Heart right ventricle (tissue), 16 donors: ENCODE data around the gene PTPRD. TPM values are rescaled to one million over a fixed set of nuclear protein-coding genes. Genes with fewer than 3 reads are reported as not detected.

ENCODE experiments used
- ATAC-seq, 8 donors: fragments of 200-7000 bp; cut with Tn5 transposase; one replicate each; pipeline ENCODE4 v1.9.1; 2020; ENCODE audit warnings: mild to moderate bottlenecking in 8 of 8, moderate library complexity in 8 of 8, moderate number of reproducible peaks in 1 of 8
- DNase-seq, 2 donors: peaks; one replicate each; pipeline ENCODE4 v3.0.0-alpha.2; 2020
- H3K27ac ChIP-seq, 10 donors: fragments of 200-600 bp; sonication (generic) in 2 of 10; one replicate each; pipeline versions ENCODE4 v1.5.0 to v1.8.0; 2020 to 2022; ENCODE audit warnings: mild to moderate bottlenecking in 3 of 10
- H3K27me3 ChIP-seq, 7 donors: fragments of 200-600 bp; one replicate each; pipeline ENCODE4 v1.8.0; 2021 to 2022; ENCODE audit warnings: mild to moderate bottlenecking in 2 of 7
- H3K36me3 ChIP-seq, 9 donors: fragments of 200-600 bp; sonication (generic) in 1 of 9; one replicate each; pipeline versions ENCODE4 v1.5.0 to v1.8.0; 2020 to 2022; ENCODE audit warnings: mild to moderate bottlenecking in 2 of 9
- H3K4me1 ChIP-seq, 9 donors: fragments of 200-600 bp; sonication (generic) in 1 of 9; one replicate each; pipeline versions ENCODE4 v1.5.0 to v1.8.0; 2020 to 2022; ENCODE audit warnings: mild to moderate bottlenecking in 4 of 9
- H3K4me3 ChIP-seq, 10 donors: fragments of 200-600 bp; sonication (generic) in 2 of 10; one replicate each; pipeline versions ENCODE4 v1.5.0 to v1.8.0; 2020 to 2022; ENCODE audit warnings: mild to moderate bottlenecking in 7 of 10, moderate library complexity in 2 of 10
- H3K9me3 ChIP-seq, 11 donors: fragments of 200-600 bp in 10 of 11; sonication (generic) in 2 of 11; one replicate each; pipeline versions ENCODE4 v1.5.0 to v1.8.0; 2013 to 2022; ENCODE audit warnings: mild to moderate bottlenecking in 2 of 11, control low read depth in 1 of 11, moderate library complexity in 1 of 11
- CTCF ChIP-seq, 9 donors: fragments of 200-600 bp; sonication (generic) in 2 of 9; IDR thresholded peaks; one replicate each; pipeline versions ENCODE4 v1.5.0 to v1.8.0; 2021 to 2022; ENCODE audit warnings: antibody characterized with exemption in 9 of 9, mild to moderate bottlenecking in 5 of 9, moderate library complexity in 1 of 9
- WGBS, 2 donors: extraction: QIAGEN DNeasy Blood & Tissue Kit; methylation state at CpG; one replicate each; pipeline ENCODE4 v1.1.7; 2013; ENCODE audit warnings: inconsistent platforms in 1 of 2; 5-methylcytosine and 5-hydroxymethylcytosine counted together
- intact Hi-C, 10 donors: fragments of 100-400 bp; cut with DNase I; formaldehyde crosslinking; loops; one replicate each; pipeline versions ENCODE4 v1.11.1 to v1.14.2; 2022
- polyA plus RNA-seq, 2 donors: library from polyadenylated mRNA; stranded (reverse); fragments of 200-250 nt; gene quantifications; one replicate each; pipeline ENCODE4 v1.2.3, GENCODE V29; 2013
- total RNA-seq, 10 donors: library from RNA; stranded (reverse); fragmentation: NEBNext Ultra II Directional in 3 of 10; extraction: Animal tissue kit (Norgen Biotek cat#: 25700) in 3 of 10; gene quantifications; one replicate each; pipeline versions ENCODE4 v1.2.1 to v1.2.4, GENCODE V29; 2021 to 2023
- donor health status: Arrhythmogenic right ventricular cardiomyopathy.
- donor health status: ischemic (EF 13 %, LVEDD 7.1; RV severe dilation, severe dysfunction).
- donor health status: healthy with polysubstance abuse.
- donor health status: DM: no; HTN: yes; CAD: no.
- donor health status: DM: no; HTN: no; CAD: no.
- donor health status: ischemic (EF 25% LVEDD 6.9; RV normal size, moderate dysfunction).
- donor health status: ischemic (EF 25% LVEDD 5.7; RV mildly dilated, moderate dysfunction).
- donor health status: healthy.
- donor health status: DM: yes; HTN: yes; CAD: no.
- donor health status: Ischemic cardiomyopathy.
- donor health status: ischemic (EF 35%, LVEDD 5.7; RV mildly dilated, moderate dysfunction).
- donor health status: nonischemic (EF 11% LVEDD 7.7; RV severe dilation, severe dysfunction).
- donor health status: DM: yes; HTN: yes; CAD: no.
- donor health status: PGD.
- donor health status: ischemic (EF 29% LVEDD 5.4; RV normal size, mild dysfunction).
- donor health status: nonischemic (EF 23%, LVEDD 6.1; RV moderate dilation, normal function).

Gene PTPRD
- total and polyA plus RNA-seq, 12 donors = 1.4 to 25.2 (median 13.0) TPM

- intact Hi-C loops = loop anchor here in 1 of 10 donors (5.0 kb wide), 1 partner anchor 337 kb away; the partner anchor contains the start of gene PTPRD
- WGBS, 2 donors = 56 to 61% methylated on average over 1 of the region's 1 CpG
- Histone ChIP-seq H3K27me3 (no peaks in the 10 kb centered on the region), H3K36me3 (no peaks in the 10 kb centered on the region), H3K4me1 (peaks cover 0 to 14% (median 0%) of the 10 kb centered on the region in 9 donors), H3K9me3 (no peaks in the 10 kb centered on the region), H3K27ac (no peak overlapping the region), H3K4me3 (no peak overlapping the region)
- peak in 2 of 8 donors; percentile 14 to 42 for ATAC-seq
- peak in 2 of 9 donors; percentile 15 to 24 for TF ChIP-seq CTCF (IDR thresholded peaks at IDR 0.05)
- no peak for DNase-seq
These were observed 337.8 kb downstream of the PTPRD start for GRCh38 chr9:10274988-10275387.

- no peaks in the 10 kb centered on the region for H3K9me3 ChIP-seq
- H3K4me1 ChIP-seq = peaks cover 0 to 14% (median 0%) of the 10 kb centered on the region in 9 donors
- ATAC-seq = peak in 3 of 8 donors; percentile 56 to 88 (median 87)
- intact Hi-C loops = no loop called here
- no peaks in the 10 kb centered on the region for H3K36me3 ChIP-seq
- no peak overlapping the region for H3K4me3 ChIP-seq
- H3K27ac ChIP-seq = peak overlapping the region in 1 of 10 donors; percentile 7
- no peaks in the 10 kb centered on the region for H3K27me3 ChIP-seq
- WGBS, 2 donors = 6 to 10% methylated on average over 4 of the region's 4 CpGs
- no peak for TF ChIP-seq CTCF (IDR thresholded peaks at IDR 0.05)
- DNase-seq = no peak
These were observed 338.6 kb downstream of the PTPRD start for GRCh38 chr9:10274175-10274574.

GRCh38 chr9:10272830-10273229 lies 340.0 kb downstream of the PTPRD start:
- DNase-seq (no peak), ATAC-seq (no peak)
- H3K36me3 ChIP-seq = no peaks in the 10 kb centered on the region
- intact Hi-C loops = no loop called here
- H3K4me1 ChIP-seq = peaks cover 0 to 14% (median 0%) of the 10 kb centered on the region in 9 donors
- no peak overlapping the region for H3K4me3 ChIP-seq
- TF ChIP-seq CTCF (IDR thresholded peaks at IDR 0.05) = no peak
- no peak overlapping the region for H3K27ac ChIP-seq
- H3K27me3 ChIP-seq = no peaks in the 10 kb centered on the region
- H3K9me3 ChIP-seq = no peaks in the 10 kb centered on the region

GRCh38 chr9:10268531-10269485 lies 344.0 kb downstream of the PTPRD start:
- WGBS, 2 donors = 6 to 7% methylated on average over 8 of the region's 8 CpGs
- peak overlapping the region in 2 of 10 donors; percentile 7 to 48 for H3K27ac ChIP-seq

More at GRCh38 chr9:10268531-10269485, 344.0 kb downstream of the PTPRD start:
- peak in 8 of 9 donors; percentile 13 to 61 (median 48) for TF ChIP-seq CTCF (IDR thresholded peaks at IDR 0.05)
- H3K4me3 ChIP-seq = peak overlapping the region in 1 of 10 donors; percentile 16
- H3K9me3 ChIP-seq = no peaks in the 10 kb centered on the region
- DNase-seq (peak in 1 of 2 donors; percentile 38), ATAC-seq (peak in 7 of 8 donors; percentile 62 to 87 (median 81))
- intact Hi-C loops = loop anchor here in 7 of 10 donors (2.0 to 10.0 kb wide), 4 partner anchors 204 to 208 kb away; no protein-coding TSS in a partner anchor
- no peaks in the 10 kb centered on the region for H3K36me3 ChIP-seq
- H3K27me3 ChIP-seq = no peaks in the 10 kb centered on the region
- peaks cover 0 to 4% (median 0%) of the 10 kb centered on the region in 9 donors for H3K4me1 ChIP-seq
